ENCODE results near the gene ZXDC.

DNA sequence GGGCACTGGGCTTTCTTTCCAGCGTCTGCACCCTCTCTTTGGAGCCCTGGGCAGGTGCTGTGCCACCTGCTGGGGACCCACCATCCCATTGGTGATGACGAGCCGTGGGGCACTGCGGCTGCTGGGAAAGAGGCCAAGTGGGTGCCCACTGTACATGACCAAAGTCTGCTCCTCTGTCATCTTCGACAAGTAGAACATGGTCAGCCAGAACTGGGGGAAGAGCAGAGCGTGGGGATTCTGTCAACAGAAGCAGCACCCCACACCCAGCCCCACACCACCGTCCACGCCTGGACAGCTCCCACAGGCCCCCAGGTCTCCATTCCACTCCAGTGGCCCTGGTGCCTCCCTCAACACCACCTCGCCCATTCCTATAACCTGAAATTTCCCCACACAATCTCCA, 32.2 kb upstream of the ZXDC start:
- TF ChIP-seq, protein P1, sequence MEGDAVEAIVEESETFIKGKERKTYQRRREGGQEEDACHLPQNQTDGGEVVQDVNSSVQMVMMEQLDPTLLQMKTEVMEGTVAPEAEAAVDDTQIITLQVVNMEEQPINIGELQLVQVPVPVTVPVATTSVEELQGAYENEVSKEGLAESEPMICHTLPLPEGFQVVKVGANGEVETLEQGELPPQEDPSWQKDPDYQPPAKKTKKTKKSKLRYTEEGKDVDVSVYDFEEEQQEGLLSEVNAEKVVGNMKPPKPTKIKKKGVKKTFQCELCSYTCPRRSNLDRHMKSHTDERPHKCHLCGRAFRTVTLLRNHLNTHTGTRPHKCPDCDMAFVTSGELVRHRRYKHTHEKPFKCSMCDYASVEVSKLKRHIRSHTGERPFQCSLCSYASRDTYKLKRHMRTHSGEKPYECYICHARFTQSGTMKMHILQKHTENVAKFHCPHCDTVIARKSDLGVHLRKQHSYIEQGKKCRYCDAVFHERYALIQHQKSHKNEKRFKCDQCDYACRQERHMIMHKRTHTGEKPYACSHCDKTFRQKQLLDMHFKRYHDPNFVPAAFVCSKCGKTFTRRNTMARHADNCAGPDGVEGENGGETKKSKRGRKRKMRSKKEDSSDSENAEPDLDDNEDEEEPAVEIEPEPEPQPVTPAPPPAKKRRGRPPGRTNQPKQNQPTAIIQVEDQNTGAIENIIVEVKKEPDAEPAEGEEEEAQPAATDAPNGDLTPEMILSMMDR (IDR thresholded peaks at IDR 0.05) = no peak
- TF ChIP-seq EP300 (IDR thresholded peaks at IDR 0.05) (no peak), POLR2A (IDR thresholded peaks at IDR 0.05) (no peak)

All from ovary (tissue), 3 donors.